Activated CD4-positive, alpha-beta T cell treated with anti-CD3 and anti-CD28 coated beads, Interleukin-2, amount 50 U/mL, for 4 hours (primary cell): Measurements from ENCODE around the gene ZNF766.
"Not testable (repeated sequence)": the region's sequence is repeated elsewhere in the genome, so short reads cannot be mapped to it uniquely, and the experiment has no call there.

ENCODE experiments used
- DNase-seq, 2 experiments: peaks; one replicate each; pipeline ENCODE4 v3.0.0-alpha.2; 2020

ZNF766 gene

DNA sequence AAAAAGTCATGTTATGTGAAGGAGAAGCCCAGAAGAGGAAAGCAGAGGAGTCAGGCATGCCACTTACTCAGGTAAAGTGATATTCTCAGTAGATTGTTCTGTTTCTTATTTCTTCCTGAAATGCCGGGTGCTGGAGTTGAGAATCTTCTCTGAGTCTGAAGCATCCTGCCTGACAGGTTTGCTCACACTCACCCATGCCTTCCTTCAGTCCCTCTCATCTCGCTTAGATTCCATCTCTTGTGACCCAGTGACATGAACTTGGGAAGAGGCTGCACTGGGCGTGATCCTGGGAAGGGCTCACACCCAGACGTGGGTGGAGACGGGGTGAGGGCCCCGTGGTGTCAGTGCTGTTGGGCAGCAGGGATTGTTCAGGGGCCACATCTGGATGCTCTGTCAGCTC is 8.1 kb downstream of the ZNF766 start:
- no peak for DNase-seq

DNA sequence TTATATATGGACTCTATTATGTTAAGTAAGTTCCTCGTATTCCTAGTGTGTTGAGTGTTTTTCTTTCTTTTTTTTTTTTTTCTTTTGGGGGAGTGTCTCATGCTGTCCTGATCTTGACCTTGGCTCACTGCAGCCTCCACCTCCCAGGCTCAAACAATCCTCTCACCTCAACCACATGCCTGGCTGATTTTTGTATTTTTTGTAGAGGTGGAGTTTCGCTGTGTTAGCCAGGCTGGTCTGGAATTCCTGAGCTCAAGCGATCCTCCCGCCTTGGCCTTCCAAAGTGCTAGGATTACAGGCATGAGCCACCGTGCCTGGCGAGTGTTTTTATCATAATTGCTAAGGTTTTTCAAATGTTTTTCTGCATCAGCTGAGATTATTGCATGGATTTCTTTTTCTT is 16.9 kb downstream of the ZNF766 start:
- no peak for DNase-seq

DNA sequence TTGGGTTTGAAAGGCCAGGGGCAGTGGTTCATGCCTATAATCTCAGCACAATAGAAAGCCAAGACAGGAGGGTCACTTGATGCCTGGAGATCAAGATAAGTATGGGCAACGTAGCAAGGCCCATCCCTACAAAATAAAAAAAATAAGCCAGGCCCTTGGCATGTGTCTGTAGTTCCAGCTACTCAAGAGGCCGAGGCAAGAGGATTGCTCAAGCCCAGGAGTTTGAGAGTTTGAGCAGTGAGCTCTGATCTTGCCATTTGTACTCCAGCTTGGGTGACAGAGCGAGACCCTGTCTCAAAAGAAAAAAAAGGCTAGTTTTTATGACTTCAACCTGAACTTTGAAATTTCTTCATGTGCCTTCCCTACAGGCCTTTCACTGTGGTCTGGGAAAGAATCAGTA is 22.4 kb downstream of the ZNF766 start:
- no peak for DNase-seq

DNA sequence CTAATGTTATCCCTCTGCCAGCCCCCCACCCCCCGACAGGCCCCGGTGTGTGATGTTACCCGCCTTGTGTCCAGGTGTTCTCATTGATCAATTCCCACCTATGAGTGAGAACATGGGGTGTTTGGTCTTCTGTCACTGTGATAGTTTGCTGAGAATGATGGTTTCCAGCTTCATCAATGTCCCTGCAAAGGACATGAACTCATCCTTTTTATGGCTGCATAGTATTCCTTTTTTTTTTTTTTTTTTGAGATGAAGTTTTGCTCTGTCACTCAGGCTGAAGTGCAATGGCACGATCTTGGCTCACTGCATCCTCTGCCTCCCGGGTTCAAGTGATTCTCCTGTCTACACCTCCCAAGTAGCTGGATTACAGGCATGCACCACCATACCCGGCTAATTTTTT is 23.6 kb downstream of the ZNF766 start:
- DNase-seq = not testable (repeated sequence)

DNA sequence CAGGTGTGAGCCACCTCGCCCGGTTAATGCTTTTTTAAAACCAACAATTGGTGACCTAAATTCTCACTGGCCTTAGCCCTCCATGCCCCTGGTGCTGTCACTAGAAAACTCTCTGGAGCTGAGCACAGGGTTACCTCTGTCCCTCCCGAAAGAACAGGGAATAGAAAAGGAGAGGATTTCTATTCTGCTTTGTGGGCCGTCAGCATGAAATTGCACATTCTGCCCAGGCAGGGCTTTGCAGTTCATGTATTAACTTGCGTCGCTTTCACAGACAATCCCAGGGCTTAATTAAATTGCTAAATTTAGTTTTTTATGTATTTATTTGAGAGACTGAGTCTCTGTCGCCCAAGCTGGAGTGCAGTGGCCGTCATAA is 27.0 kb downstream of the ZNF766 start:
- no peak for DNase-seq

DNA sequence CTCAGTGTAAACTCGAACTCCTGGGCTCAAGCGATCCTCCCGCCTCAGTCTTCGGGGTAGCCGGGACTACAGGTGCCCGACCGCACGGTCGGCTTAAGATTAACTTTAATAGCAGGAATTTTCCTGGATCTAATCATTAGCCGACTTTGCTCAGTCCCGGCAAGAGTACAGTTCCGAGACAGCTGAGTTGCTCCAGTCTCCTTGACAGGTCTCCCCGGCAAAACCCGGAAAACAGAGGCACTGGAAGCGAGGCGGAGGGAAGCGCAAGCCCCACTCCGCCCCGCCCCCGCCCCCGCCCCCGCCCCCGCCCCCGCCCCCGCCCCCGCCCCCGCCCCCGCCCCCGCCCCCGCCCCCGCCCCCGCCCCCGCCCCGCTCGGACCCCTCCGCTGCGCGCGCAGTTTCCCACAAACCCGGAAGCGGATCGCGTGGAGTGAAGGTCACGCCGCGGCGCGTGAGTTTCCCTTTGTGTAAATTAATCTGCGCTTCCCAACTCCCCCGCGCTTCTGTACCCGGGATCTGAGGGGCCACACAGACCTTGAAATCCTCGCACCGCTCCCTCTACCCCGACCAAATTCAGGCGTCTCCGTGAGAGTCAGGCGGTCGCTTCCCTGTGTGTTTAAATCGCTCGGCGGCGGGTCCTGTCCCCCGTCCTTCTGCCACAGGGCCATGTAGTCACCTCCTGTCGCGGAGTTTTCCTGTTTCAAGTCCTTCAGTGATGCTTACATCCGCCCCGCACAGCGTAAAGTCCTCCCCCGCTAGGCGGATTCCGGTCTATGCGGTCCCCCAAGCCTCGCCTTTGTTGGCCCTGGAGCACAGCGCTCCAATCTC is 27.6 kb downstream of the ZNF766 start, which contains the start of gene ZNF480:
Gene ZNF480, plus strand, starts transcription at position 397 of the 828 bp plus-strand sequence. CDS start 3,244 bp downstream, outside the sequence.
- peak; percentile 76 to 77 for DNase-seq

DNA sequence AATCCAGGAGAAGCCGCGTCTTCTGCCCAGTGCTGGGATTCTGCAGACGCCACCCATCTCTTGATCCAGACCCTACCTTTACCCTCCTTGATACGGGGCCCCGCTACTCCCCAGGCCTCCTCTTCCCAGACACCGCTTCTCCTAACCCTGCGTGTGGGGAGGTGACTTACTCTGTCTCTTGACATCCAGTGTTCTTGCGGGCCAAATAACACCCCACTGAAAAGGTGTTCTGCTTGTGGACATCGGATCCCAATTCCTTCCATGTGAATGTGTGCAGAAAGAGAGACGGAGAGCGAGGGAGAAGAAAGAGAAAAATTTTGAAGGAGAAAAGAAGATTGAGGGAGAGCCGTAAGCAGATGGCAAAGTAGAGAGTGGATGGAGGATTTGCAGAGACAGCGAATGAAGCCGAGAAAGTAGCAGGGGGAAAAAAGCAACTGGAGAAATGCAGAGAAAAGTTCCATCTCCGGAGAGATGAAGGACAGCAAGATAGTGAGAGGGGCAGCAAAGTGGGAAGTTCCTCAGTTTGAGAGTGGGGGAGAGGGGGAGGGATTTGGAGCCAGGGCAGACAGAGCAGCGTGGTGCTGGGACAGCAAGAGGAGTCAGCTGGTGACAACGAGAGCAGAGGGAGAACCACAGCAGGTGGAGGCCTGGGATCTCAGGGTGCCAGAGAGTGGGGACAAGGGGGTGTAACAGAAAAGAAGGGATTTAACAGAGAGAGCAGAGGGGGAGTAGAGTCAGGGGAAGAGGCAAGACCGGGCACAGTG is 28.4 kb downstream of the ZNF766 start:
- no peak for DNase-seq

DNA sequence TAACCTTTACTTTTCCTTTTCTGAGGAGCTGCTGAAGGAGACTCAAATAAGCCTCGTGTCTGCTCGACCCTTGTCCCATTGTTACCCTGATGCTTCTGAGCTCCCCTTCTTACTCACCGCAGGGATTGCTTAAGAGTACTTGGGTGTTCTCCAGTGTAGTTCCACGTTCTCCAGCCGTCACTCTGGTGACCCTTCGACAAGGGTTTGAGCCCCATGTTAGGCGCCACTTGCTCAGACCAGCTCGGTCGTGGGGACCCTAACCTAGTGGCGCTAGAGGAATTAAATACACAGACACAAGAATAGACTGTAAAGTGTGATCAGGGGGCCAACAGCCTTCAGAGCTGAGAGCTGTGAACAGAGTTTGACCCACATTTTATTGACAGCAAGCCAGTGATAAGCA is 37.9 kb downstream of the ZNF766 start:
- no peak for DNase-seq

DNA sequence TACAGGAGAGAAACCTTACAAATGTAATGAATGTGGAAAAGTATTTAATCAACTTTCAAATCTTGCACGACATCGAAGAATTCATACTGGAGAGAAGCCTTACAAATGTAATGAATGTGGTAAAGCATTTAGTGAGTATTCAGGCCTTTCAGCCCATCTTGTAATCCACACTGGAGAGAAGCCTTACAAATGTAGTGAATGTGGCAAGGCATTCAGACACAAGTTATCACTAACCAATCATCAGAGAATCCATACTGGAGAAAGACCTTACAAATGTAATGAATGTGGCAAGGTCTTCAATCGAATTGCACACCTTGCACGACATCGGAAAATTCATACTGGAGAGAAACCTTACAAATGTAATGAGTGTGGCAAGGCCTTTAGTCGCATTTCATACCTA is 53.0 kb downstream of the ZNF766 start:
- no peak for DNase-seq

DNA sequence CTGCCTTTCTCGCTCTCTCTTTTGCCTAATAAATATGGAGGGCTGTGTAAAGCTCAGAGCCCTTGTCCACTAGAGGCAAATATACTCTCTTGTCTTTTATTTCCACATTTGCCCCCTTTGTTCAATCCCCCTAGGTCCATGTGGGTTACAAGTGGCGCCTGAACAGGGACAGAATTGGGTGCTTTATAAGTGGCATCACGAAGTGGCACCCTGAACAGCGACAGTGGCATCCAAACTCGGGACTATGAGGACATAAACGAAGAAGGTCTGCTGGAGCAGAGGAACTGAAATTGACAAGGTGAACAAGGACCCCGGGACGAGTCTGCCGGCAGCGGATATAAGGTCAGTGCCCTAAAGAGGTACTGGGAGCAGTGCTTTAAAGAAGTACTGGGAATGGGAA is 62.4 kb downstream of the ZNF766 start:
- DNase-seq = no peak

DNA sequence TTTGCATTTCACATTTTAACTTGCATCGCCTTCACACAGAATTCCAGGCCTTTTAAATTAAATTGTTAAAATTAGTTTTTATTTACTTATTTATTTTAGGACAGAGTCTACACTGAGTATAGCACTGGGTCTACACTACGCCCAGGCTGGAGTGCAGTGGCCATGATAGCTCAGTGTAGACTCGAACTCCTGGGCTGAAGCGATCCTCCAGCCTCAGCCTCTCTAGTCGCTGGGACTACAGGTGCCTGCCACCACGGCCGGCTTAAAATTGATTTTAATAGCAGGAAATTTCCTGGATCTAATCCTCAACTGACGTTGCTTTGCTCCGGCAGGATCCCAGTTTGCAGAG is 66.4 kb downstream of the ZNF766 start:
- DNase-seq = no peak

DNA sequence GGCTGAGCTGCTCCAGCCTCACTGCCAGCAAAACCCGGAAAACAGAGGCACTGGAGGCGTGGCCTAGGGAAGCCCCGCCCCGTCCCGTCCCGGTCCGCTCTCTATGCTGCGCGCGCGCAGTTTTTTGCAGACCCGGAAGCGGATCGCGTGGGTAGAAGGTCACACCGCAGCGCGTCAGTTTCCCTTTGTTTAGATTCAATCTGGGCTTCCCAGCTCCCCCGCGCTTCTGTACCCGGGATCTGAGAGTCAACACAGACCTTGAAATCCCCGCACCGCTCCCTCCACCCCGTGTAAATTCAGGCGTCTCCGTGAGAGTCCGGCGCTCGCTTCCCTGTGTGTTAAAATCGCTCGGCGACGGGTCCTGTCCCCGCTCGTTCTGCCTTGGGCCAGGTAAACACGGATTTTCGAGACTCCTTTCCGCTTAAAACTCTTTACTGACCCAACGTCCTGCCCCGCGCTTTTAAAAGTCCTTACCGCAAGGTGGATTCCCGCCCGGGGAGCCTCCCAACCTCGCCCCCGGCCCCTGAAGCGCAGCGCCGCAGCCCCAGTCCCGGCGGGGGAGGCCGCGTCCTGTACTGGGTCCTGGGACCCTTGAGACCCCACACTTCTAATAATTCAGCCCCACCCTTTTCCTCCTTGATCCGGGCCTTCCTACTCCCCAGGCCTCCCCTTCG is 66.9 kb downstream of the ZNF766 start, which contains the start of gene ZNF610:
Gene ZNF610, plus strand, starts transcription at position 127 of the 674 bp plus-strand sequence. CDS start 12,930 bp downstream, outside the sequence.
- DNase-seq = peak; percentile 84

DNA sequence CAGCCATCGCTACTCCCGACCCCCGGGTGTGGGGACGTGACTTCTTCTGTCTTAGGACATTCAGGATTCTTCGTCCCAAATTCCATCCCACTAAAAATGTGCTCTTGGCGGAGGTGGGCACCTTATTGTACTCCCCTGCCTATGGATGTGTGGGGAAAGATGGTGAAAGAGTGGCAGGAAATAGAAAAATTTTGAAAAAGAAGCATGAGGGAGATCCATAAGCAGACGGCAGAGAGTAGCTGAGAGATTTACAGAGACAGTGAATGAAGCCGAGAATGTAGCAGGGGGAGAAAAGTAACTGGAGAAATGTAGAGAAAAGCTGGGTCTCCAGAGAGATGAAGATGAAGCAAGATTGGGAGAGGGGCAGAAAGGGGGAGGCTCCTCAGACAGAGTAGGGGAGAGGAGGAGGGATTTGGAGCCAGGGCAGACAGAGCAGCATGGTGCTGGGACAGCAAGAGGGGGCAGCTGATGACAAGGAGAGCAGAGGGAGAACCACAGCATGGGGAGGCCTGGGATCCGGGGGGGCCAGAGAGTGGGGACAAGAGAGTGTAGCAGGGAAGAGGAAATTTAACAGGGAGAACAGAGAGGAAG is 67.5 kb downstream of the ZNF766 start:
- DNase-seq = no peak

DNA sequence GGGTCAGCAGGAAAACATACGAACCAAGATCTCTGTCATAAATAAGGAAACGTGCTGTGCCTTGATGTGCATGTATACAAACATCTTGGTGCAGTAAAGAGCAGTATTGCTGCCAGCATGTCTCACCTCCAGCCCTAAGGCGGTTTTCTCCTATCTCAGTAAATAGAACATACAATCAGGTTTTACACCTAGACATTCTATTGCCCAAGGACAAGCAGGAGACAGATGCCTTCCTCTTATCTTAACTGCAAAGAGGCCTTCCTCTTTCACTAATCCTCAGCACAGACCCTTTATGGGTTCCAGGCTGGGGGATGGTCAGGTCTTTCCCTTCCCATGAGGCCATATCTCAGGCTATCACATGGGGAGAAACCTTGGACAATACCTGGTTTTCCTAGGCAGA is 69.6 kb downstream of the ZNF766 start:
- DNase-seq = not testable (repeated sequence)

DNA sequence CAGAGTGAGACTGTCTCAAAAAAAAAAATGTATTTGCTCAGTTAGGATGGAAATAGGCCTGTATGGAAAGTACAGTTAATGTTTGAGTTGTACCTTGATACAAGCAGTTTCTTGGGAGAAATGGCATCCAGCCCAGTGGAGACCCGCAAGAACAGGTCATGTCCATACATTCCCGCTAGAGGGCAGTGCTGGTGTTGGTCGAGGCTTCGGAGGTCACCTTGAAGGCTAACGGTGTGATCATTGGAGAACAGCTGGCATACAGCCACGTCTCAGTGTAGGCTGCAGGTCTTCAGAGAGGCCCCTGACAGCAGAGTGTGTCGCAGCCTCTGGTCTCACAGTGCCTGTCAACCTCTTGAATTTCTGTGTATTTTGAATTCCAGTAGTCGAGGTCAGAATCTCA is 74.2 kb downstream of the ZNF766 start:
- DNase-seq = peak; percentile 24 to 37

DNA sequence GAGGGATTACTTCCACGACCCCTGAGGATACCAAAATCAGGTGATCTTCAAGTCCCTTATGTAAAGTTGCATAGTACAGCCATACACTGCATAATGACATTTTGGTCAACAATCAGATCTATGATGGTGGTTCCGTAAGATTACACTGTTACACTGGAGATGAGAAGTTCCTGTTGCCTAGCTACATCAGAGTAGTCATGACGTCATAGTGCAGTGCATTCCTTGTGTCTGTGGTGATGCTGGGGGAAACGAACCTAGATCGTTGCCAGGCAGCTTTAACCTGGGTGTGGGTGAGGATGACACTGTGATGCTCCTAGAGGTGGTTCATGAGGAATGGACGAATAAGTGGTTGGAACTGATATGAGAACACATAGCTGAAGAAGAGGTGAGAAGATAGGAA is 75.8 kb downstream of the ZNF766 start:
- DNase-seq = no peak
